Activated T-cell treated with anti-CD3 and anti-CD28 coated beads, Interleukin-2, amount 50 U/mL, for 72 hours (primary cell): Measurements from ENCODE around the gene RPSA. TPM values are rescaled to one million over a fixed set of nuclear protein-coding genes. Genes with fewer than 3 reads are reported as not detected.
"Not testable (repeated sequence)": the region's sequence is repeated elsewhere in the genome, so short reads cannot be mapped to it uniquely, and the experiment has no call there.

Source experiments
- ATAC-seq, 2 donors: fragments of 150-1000 bp; cut with Tn5 transposase; replicated peaks in 1 of 2; 2 replicates each; pipeline ENCODE4 v1.10.0; 2021; ENCODE audit warnings: moderate library complexity in 2 of 2, mild to moderate bottlenecking in 1 of 2
- DNase-seq, 2 donors: peaks; one replicate each; pipeline ENCODE4 v3.0.0; 2021 to 2022; ENCODE audit warnings: mixed read lengths in 1 of 2
- H3K27ac Mint-ChIP-seq: one replicate; pipeline ENCODE4 v1.8.0; 2022; ENCODE audit warnings: mild to moderate bottlenecking, moderate library complexity, mixed read lengths
- H3K27me3 Mint-ChIP-seq: one replicate; pipeline ENCODE4 v1.8.0; 2022; ENCODE audit warnings: low read depth, mixed read lengths
- H3K36me3 Mint-ChIP-seq, 2 donors: one replicate each; pipeline ENCODE4 v1.8.0; 2022; ENCODE audit warnings: mixed read lengths in 2 of 2, mild to moderate bottlenecking in 1 of 2; ENCODE audit not compliant: insufficient read depth in 2 of 2
- H3K4me1 Mint-ChIP-seq: one replicate; pipeline ENCODE4 v1.8.0; 2022; ENCODE audit warnings: low read depth, mixed read lengths
- H3K4me3 Mint-ChIP-seq, 2 donors: one replicate each; pipeline ENCODE4 v1.8.0; 2022; ENCODE audit warnings: mild to moderate bottlenecking in 2 of 2, mixed read lengths in 2 of 2, moderate library complexity in 2 of 2
- H3K9me3 Mint-ChIP-seq, 2 donors: one replicate each; pipeline ENCODE4 v1.8.0; 2022; ENCODE audit warnings: mixed read lengths in 2 of 2
- total RNA-seq, 2 donors: library from RNA; stranded (reverse); gene quantifications; one replicate each; pipeline ENCODE4 v1.2.3, GENCODE V29; 2022

Gene RPSA
- total RNA-seq, 2 donors from 2014 or later = 2,329 to 2,816 TPM

- peaks cover 9% of the 10 kb centered on the region for H3K4me1 Mint-ChIP-seq
- H3K27ac Mint-ChIP-seq = no peak overlapping the region
- no peak overlapping the region for H3K4me3 Mint-ChIP-seq
- peaks cover 7 to 25% of the 10 kb centered on the region in 2 donors for H3K36me3 Mint-ChIP-seq
- ATAC-seq (peak; percentile 33 to 35), DNase-seq (no peak)
- no peaks in the 10 kb centered on the region for H3K9me3 Mint-ChIP-seq
- H3K27me3 Mint-ChIP-seq = no peaks in the 10 kb centered on the region
Observed at GRCh38 chr3:39415983-39416382, 9.5 kb downstream of the RPSA start.

DNA sequence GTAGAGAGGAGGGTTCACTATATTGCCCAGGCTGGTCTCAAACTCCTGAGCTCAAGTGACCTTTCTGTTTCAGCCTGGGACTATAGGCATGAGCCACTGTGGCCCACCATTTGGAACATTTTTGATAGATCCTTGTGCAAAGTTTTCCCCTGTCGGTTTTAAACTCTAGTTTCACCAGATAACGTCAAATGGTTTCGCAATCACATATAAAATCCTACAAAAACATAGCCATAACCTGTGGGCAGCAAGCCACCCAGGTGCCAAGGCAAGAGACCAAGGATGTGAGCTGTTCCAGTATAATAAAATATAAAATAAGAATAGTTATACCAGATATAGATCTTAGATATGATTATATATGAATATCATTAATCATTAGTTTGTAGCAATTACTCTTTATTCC lies 10.5 kb downstream of the RPSA start:
- peak in 1 of 2 donors; percentile 12 for ATAC-seq
- not testable (repeated sequence) for H3K9me3 Mint-ChIP-seq, H3K27ac Mint-ChIP-seq, H3K27me3 Mint-ChIP-seq, H3K4me1 Mint-ChIP-seq, DNase-seq, H3K4me3 Mint-ChIP-seq
- H3K36me3 Mint-ChIP-seq = peaks cover 1 to 16% of the 10 kb centered on the region in 2 donors

- H3K9me3 Mint-ChIP-seq, DNase-seq, H3K27me3 Mint-ChIP-seq, H3K4me3 Mint-ChIP-seq, H3K36me3 Mint-ChIP-seq, H3K4me1 Mint-ChIP-seq, ATAC-seq: not testable (repeated sequence)
- H3K27ac Mint-ChIP-seq = peak overlapping the region; percentile 63
Observed at GRCh38 chr3:39418556-39419225, 12.2 kb downstream of the RPSA start.

DNA sequence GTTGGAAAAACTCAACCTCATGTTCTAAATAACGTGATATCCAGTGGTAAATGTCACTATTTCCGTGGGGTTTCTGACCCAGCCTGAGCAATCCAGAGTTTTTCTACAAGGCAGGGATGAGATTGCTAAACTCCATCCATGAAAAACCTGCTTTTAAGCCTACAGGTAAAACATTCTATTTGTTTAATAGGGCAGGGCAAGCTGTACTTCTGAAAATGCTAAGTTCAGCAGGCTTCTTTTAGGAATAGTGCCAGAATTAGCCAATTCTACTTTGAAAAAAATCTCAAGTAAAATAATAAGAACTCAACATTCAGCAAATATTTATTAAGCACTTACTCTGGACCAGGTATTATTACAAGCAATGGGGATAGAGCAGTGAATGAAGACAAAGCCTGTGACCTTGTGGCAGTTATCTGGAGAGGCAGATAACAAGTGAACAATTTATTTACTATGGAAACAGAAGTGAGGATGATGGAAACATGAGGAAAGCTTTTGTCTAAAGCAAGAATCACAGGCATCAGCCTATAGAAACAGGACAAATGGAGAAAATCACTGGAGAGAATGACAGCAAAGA lies 13.3 kb downstream of the RPSA start:
- Mint-ChIP-seq H3K4me1 (no peaks in the 10 kb centered on the region), H3K27ac (peak overlapping the region; percentile 62), H3K36me3 (no peaks in the 10 kb centered on the region), H3K9me3 (no peaks in the 10 kb centered on the region), H3K4me3 (no peak overlapping the region), H3K27me3 (no peaks in the 10 kb centered on the region)
- DNase-seq (no peak), ATAC-seq (no peak)

GRCh38 chr3:39420543-39420942 lies 14.0 kb downstream of the RPSA start:
- DNase-seq (no peak), ATAC-seq (peak in 1 of 2 donors; percentile 11)
- Mint-ChIP-seq H3K9me3 (no peaks in the 10 kb centered on the region), H3K27me3 (no peaks in the 10 kb centered on the region), H3K36me3 (no peaks in the 10 kb centered on the region), H3K4me1 (no peaks in the 10 kb centered on the region), H3K4me3 (no peak overlapping the region), H3K27ac (no peak overlapping the region)

- H3K27ac Mint-ChIP-seq = no peak overlapping the region
- no peaks in the 10 kb centered on the region for H3K4me1 Mint-ChIP-seq
- H3K9me3 Mint-ChIP-seq = no peaks in the 10 kb centered on the region
- no peaks in the 10 kb centered on the region for H3K27me3 Mint-ChIP-seq
- no peaks in the 10 kb centered on the region for H3K36me3 Mint-ChIP-seq
- DNase-seq (no peak), ATAC-seq (no peak)
- H3K4me3 Mint-ChIP-seq = no peak overlapping the region
Observed at GRCh38 chr3:39423436-39423970, 17.0 kb downstream of the RPSA start.

DNA sequence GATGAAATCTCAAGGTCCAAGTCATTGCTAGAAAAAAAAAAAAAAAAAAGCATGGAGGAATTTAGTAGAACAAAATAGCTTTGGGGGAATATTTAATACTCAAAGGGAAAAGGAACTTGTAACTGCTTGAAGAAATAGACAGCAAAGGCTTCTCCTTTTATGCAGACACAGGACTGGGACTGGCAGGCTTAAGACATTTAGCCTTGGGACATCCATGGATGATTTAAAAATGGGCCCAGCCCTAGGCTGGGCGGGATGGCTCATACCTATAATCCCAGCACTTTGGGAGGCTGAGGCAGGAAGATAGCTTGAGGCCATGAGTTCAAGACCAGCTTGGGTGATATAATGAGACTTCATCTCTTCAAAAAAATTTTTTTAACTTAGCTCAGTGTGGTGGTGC lies 19.8 kb downstream of the RPSA start:
- Mint-ChIP-seq H3K9me3 (no peaks in the 10 kb centered on the region), H3K36me3 (no peaks in the 10 kb centered on the region), H3K27ac (no peak overlapping the region), H3K4me1 (no peaks in the 10 kb centered on the region), H3K27me3 (peaks cover 8% of the 10 kb centered on the region), H3K4me3 (no peak overlapping the region)
- ATAC-seq (no peak), DNase-seq (no peak)

DNA sequence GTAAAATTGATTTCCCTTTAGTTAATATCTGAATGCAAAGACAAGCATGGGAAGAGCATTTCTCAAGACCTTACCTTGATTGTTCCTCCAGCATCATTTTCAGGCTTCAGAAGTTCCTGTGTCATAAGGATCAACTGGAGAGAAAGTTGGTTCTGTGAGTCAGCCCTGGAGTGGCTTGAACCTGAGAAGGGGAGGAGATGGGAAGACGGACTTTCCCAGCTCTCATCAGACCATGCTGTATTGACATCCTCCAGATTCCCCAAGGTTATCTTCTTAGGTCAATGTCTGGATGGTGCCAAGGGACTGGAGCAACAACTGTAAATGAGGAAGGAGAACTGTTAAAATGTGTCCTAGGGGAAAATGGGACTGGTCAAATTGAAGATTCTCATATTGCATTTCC lies 21.0 kb downstream of the RPSA start:
- peaks cover 8% of the 10 kb centered on the region for H3K27me3 Mint-ChIP-seq
- H3K9me3 Mint-ChIP-seq = no peaks in the 10 kb centered on the region
- H3K4me1 Mint-ChIP-seq = no peaks in the 10 kb centered on the region
- ATAC-seq (no peak), DNase-seq (no peak)
- H3K27ac Mint-ChIP-seq = no peak overlapping the region
- H3K36me3 Mint-ChIP-seq = no peaks in the 10 kb centered on the region
- H3K4me3 Mint-ChIP-seq = no peak overlapping the region

- Mint-ChIP-seq H3K9me3 (no peaks in the 10 kb centered on the region), H3K4me3 (no peak overlapping the region), H3K27me3 (peaks cover 8% of the 10 kb centered on the region), H3K36me3 (no peaks in the 10 kb centered on the region), H3K4me1 (no peaks in the 10 kb centered on the region), H3K27ac (no peak overlapping the region)
- ATAC-seq (no peak), DNase-seq (no peak)
Observed at GRCh38 chr3:39428745-39429201, 22.3 kb downstream of the RPSA start.

DNA sequence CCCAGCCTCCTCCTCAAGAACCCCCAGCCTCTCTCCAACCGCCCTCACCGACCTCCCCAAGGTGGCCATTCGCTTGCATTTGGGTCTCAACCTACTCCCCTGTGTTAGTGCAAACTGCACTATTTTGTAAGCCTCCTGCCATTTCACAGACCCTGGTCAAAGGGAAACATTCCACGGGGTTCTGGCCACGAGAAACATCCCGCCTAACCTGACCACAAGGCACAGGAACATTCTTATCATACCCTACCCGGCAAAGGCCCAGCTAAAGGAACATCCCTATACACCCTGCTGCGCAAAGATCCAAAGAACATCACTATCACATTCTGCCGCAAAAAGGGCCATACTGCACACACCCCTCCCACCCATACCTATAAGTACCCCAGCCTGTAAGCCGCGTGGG lies 22.9 kb downstream of the RPSA start:
- DNase-seq (no peak), ATAC-seq (no peak)
- Mint-ChIP-seq H3K27me3 (peaks cover 8% of the 10 kb centered on the region), H3K4me3 (no peak overlapping the region), H3K4me1 (no peaks in the 10 kb centered on the region), H3K36me3 (no peaks in the 10 kb centered on the region), H3K9me3 (no peaks in the 10 kb centered on the region), H3K27ac (no peak overlapping the region)

DNA sequence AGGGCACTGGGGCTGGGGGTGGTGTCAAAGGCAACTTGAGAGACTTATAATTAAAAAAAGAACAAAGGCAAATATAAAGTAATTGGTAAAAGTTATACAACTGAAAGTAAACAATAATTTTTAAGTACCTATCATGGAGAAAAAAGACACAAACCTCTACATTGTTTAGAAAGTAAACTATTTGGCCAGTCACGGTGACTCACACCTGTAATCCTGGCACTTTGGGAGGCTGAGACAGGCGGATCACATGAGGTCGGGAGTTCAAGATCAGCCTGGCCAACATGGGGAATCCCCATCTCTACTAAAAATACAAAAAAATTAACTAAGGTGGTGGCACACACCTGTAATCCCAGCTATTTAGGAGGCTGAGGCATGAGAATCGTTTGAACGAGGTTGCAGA lies 25.8 kb downstream of the RPSA start:
- Mint-ChIP-seq H3K9me3 (no peaks in the 10 kb centered on the region), H3K27me3 (peaks cover 8% of the 10 kb centered on the region), H3K27ac (no peak overlapping the region), H3K4me1 (no peaks in the 10 kb centered on the region), H3K36me3 (no peaks in the 10 kb centered on the region), H3K4me3 (no peak overlapping the region)
- DNase-seq (no peak), ATAC-seq (no peak)

- ATAC-seq (no peak), DNase-seq (no peak)
- H3K27ac Mint-ChIP-seq = no peak overlapping the region
- H3K4me3 Mint-ChIP-seq = no peak overlapping the region
- no peaks in the 10 kb centered on the region for H3K36me3 Mint-ChIP-seq
- no peaks in the 10 kb centered on the region for H3K9me3 Mint-ChIP-seq
- H3K4me1 Mint-ChIP-seq = no peaks in the 10 kb centered on the region
- peaks cover 8% of the 10 kb centered on the region for H3K27me3 Mint-ChIP-seq
Observed at GRCh38 chr3:39433642-39434041, 27.1 kb downstream of the RPSA start.

- H3K27me3 Mint-ChIP-seq = peaks cover 4% of the 10 kb centered on the region
- no peak overlapping the region for H3K27ac Mint-ChIP-seq
- no peaks in the 10 kb centered on the region for H3K36me3 Mint-ChIP-seq
- no peaks in the 10 kb centered on the region for H3K4me1 Mint-ChIP-seq
- peak; percentile 74 to 75 for ATAC-seq
- no peak overlapping the region for H3K4me3 Mint-ChIP-seq
- no peaks in the 10 kb centered on the region for H3K9me3 Mint-ChIP-seq
- DNase-seq = peak in 1 of 2 donors; percentile 17
Observed at GRCh38 chr3:39434574-39434973, 28.1 kb downstream of the RPSA start.
